Spleen (tissue), 11 donors: ENCODE measurements around the gene CCNT2. TPM values are rescaled to one million over a fixed set of nuclear protein-coding genes. Genes with fewer than 3 reads are reported as not detected.
"Not testable (repeated sequence)": the region's sequence is repeated elsewhere in the genome, so short reads cannot be mapped to it uniquely, and the experiment has no call there.

ENCODE experiments used
- DNase-seq: peaks from one replicate; pipeline ENCODE4 v3.0.0-alpha.2; 2020
- H3K27ac ChIP-seq, 8 donors: fragments of 200-600 bp; sonication (generic) in 7 of 8; 1 replicate in 4 of 8; 2 replicates in 4 of 8; pipeline versions ENCODE4 v1.5.0 to v1.8.0; 2016 to 2021; ENCODE audit warnings: inconsistent platforms in 4 of 8, mild to moderate bottlenecking in 4 of 8, moderate library complexity in 1 of 8
- H3K27me3 ChIP-seq, 7 donors: fragments of 200-600 bp; sonication (generic) in 6 of 7; replicated peaks in 1 of 7; 1 replicate in 4 of 7; 2 replicates in 3 of 7; pipeline versions ENCODE4 v1.5.0 to v1.8.0; 2016 to 2021; ENCODE audit warnings: inconsistent platforms in 3 of 7, mild to moderate bottlenecking in 1 of 7
- H3K36me3 ChIP-seq, 6 donors: fragments of 200-600 bp; sonication (generic) in 5 of 6; 1 replicate in 4 of 6; 2 replicates in 2 of 6; pipeline versions ENCODE4 v1.5.0 to v1.8.0; 2016 to 2021; ENCODE audit warnings: inconsistent platforms in 2 of 6
- H3K4me1 ChIP-seq, 6 donors: fragments of 200-600 bp; sonication (generic) in 5 of 6; 1 replicate in 3 of 6; 2 replicates in 3 of 6; pipeline versions ENCODE4 v1.5.0 to v1.8.0; 2016 to 2021; ENCODE audit warnings: inconsistent platforms in 3 of 6
- H3K4me3 ChIP-seq, 8 donors: fragments of 200-600 bp; sonication (generic) in 7 of 8; 1 replicate in 4 of 8; 2 replicates in 4 of 8; pipeline versions ENCODE4 v1.5.0 to v1.8.0; 2016 to 2021; ENCODE audit warnings: inconsistent platforms in 4 of 8, mild to moderate bottlenecking in 4 of 8, moderate library complexity in 2 of 8
- H3K9me3 ChIP-seq, 8 donors: fragments of 200-600 bp; sonication (generic) in 7 of 8; 1 replicate in 4 of 8; 2 replicates in 4 of 8; pipeline versions ENCODE4 v1.5.0 to v1.8.0; 2016 to 2021; ENCODE audit warnings: inconsistent platforms in 4 of 8
- POLR2A ChIP-seq, 3 donors: fragments of 450-650 bp; IDR thresholded peaks; one replicate each; pipeline ENCODE4 v1.5.1; 2017; ENCODE audit warnings: antibody characterized with exemption in 3 of 3, mild to moderate bottlenecking in 1 of 3
- POLR2AphosphoS5 ChIP-seq, 3 donors: sonication (generic); formaldehyde crosslinking; IDR thresholded peaks; one replicate each; pipeline ENCODE4 v1.5.1; 2017; ENCODE audit warnings: antibody characterized with exemption in 3 of 3
- WGBS, 5 donors: extraction: QIAGEN DNeasy Blood & Tissue Kit in 3 of 5; methylation state at CpG; one replicate each; pipeline versions ENCODE4 v1.1.5 to v1.1.7; 2013 to 2018; 5-methylcytosine and 5-hydroxymethylcytosine counted together
- intact Hi-C: fragments of 100-400 bp; cut with DNase I; formaldehyde crosslinking; loops from one replicate; pipeline ENCODE4 v1.15.0; 2023; ENCODE audit warnings: low total_unique reads
- polyA plus RNA-seq, 3 donors: library from polyadenylated mRNA; stranded (reverse); fragments of 200-250 nt; gene quantifications; one replicate each; pipeline ENCODE4 v1.2.1, GENCODE V29; 2013
- total RNA-seq, 7 donors: library from RNA; depleted of rRNA in 3 of 7; stranded (reverse); fragments of >200 nt in 3 of 7; fragmentation: NEBNext Ultra II Directional in 4 of 7; extraction: Animal tissue kit (Norgen Biotek cat#: 25700) in 4 of 7; gene quantifications; one replicate each; pipeline versions ENCODE4 v1.1.0 to v1.2.1, GENCODE V29; 2016 to 2021
- TF ChIP-seq, protein P1 (sequence below), 11 experiments: fragments of 200-600 bp in 7 of 11; fragments of 450-650 bp in 4 of 11; sonication (generic) in 4 of 11; IDR thresholded peaks in 8 of 11; conservative IDR thresholded peaks in 3 of 11; 1 replicate in 7 of 11; 2 replicates in 4 of 11; pipeline versions ENCODE4 v1.4.0 to v1.8.0; 2016 to 2021; ENCODE audit warnings: antibody characterized with exemption in 11 of 11, inconsistent platforms in 4 of 11, mild to moderate bottlenecking in 1 of 11
- donor health status: healthy with polysubstance abuse.
- donor health status: DM: no; HTN: no; CAD: no; lungs with moderate emphysema.
- donor health status: DM: no; HTN: no; CAD: no.
- donor health status: Bipolar disorder and iron deficiency.
- donor health status: healthy.
- donor health status: DM: no; HTN: no; CAD: no.
- donor health status: DM: yes; HTN: yes; CAD: no.

The CCNT2 gene
- total and polyA plus RNA-seq, 10 donors: 10.1 to 56.5 (median 47.6) TPM

DNA sequence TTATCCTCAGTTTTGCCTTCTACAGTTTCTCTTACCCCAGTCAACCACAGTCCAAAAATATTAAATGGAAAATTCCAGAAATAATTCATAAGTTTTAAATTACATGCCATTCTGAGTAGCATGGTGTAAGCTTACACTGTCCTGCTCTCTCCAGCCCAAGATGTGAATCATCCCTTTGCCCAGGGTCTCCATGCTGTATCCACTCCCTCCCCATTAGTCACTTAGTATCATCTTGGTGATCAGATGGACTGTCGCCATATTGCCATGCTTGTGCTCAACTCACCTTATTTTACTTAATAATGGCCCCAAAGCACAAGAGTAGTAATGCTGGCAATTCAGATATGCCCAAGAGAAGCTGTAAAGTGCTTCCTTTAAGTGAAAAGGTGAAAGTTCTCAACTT, 18.5 kb upstream of the CCNT2 start:
- Histone ChIP-seq H3K27ac (no peak overlapping the region), H3K27me3 (no peaks in the 10 kb centered on the region), H3K36me3 (no peaks in the 10 kb centered on the region), H3K4me3 (no peak overlapping the region), H3K9me3 (no peaks in the 10 kb centered on the region), H3K4me1 (no peaks in the 10 kb centered on the region)
- intact Hi-C loops: no loop called here
- DNase-seq: no peak
- TF ChIP-seq POLR2A (IDR thresholded peaks at IDR 0.05) (no peak), POLR2AphosphoS5 (IDR thresholded peaks at IDR 0.05) (no peak)
- TF ChIP-seq, protein P1, sequence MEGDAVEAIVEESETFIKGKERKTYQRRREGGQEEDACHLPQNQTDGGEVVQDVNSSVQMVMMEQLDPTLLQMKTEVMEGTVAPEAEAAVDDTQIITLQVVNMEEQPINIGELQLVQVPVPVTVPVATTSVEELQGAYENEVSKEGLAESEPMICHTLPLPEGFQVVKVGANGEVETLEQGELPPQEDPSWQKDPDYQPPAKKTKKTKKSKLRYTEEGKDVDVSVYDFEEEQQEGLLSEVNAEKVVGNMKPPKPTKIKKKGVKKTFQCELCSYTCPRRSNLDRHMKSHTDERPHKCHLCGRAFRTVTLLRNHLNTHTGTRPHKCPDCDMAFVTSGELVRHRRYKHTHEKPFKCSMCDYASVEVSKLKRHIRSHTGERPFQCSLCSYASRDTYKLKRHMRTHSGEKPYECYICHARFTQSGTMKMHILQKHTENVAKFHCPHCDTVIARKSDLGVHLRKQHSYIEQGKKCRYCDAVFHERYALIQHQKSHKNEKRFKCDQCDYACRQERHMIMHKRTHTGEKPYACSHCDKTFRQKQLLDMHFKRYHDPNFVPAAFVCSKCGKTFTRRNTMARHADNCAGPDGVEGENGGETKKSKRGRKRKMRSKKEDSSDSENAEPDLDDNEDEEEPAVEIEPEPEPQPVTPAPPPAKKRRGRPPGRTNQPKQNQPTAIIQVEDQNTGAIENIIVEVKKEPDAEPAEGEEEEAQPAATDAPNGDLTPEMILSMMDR (IDR thresholded peaks at IDR 0.05 in 8 of 11, conservative IDR thresholded peaks at IDR 0.05 in 3 of 11): no peak
- 90 to 100% (median 96%) methylated on average over 1 of the region's 1 CpG for WGBS, 5 donors

DNA sequence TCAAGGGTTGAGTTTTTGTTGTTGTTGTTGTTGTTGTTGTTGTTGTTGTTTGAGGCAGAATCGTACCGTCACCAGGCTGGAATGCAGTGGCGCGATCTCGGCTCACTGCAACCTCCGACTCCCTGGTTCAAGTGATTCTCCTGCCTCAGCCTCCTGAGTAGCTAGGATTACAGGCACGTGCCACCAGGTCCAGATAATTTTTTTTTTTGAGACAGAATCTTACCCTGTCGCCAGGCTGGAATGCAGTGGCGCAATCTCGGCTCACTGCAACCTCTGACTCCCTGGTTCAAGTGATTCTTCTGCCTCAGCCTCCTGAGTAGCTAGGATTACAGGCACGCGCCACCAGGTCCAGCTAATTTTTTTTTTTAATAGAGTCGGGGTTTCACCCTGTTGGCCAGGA, 14.9 kb upstream of the CCNT2 start:
- intact Hi-C loops, H3K36me3 ChIP-seq, H3K27me3 ChIP-seq, DNase-seq, H3K4me3 ChIP-seq, H3K4me1 ChIP-seq, H3K27ac ChIP-seq: not testable (repeated sequence)
- WGBS, 5 donors: 91 to 96% (median 91%) methylated on average over 13 of the region's 13 CpGs
- H3K9me3 ChIP-seq: peaks cover 0 to 14% (median 5%) of the 10 kb centered on the region in 8 donors

DNA sequence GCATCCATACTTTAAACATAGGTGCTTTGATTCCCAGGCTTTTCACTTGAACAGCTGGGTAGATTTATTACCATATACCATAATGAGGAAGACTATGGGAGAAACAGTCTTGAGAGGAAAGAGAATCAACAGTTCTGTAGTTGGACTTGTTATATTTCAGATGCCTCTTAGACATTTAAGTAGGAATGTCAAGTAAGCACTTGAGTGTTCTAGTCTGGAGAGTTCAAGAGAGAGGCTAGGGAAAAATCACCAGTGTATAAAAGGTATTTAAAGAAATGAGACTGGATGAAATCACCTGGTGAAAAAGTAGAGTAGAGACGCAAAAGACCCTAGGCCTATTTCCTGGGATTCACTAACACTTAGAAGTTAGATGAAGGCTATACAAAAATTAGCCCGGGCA, 13.5 kb upstream of the CCNT2 start:
- no peak overlapping the region for H3K4me3 ChIP-seq
- no peaks in the 10 kb centered on the region for H3K4me1 ChIP-seq
- no peaks in the 10 kb centered on the region for H3K36me3 ChIP-seq
- WGBS, 5 donors: 93 to 97% (median 96%) methylated on average over 2 of the region's 2 CpGs
- intact Hi-C loops: no loop called here
- H3K27ac ChIP-seq: no peak overlapping the region
- no peak for DNase-seq
- no peaks in the 10 kb centered on the region for H3K27me3 ChIP-seq
- peaks cover 0 to 14% (median 5%) of the 10 kb centered on the region in 8 donors for H3K9me3 ChIP-seq
- no peak for TF ChIP-seq POLR2AphosphoS5 (IDR thresholded peaks at IDR 0.05)
- TF ChIP-seq POLR2A (IDR thresholded peaks at IDR 0.05): no peak
- TF ChIP-seq, protein P1 (IDR thresholded peaks at IDR 0.05 in 8 of 11, conservative IDR thresholded peaks at IDR 0.05 in 3 of 11): no peak

DNA sequence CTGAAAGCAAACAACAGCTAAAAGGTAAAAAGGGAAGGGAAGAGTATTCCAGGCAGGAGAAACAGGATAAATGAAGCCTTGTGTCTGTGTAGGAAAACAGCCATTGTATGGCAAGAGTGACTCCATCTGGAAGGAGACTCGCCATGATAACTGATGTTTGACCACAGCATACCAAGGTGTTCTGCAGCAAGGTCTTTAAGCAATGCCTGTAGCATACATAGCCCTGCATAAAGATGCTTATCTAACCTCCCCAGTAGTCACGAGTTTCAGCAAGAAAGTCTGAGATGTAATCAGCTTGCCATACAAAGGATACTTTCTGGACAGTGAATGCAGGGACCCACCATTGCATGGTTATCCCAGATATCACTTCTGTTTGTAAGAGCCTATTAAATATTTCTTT, 11.9 kb upstream of the CCNT2 start:
- H3K27ac ChIP-seq: no peak overlapping the region
- intact Hi-C loops: no loop called here
- no peak for DNase-seq
- TF ChIP-seq POLR2AphosphoS5 (IDR thresholded peaks at IDR 0.05) (no peak), POLR2A (IDR thresholded peaks at IDR 0.05) (no peak)
- TF ChIP-seq, protein P1 (IDR thresholded peaks at IDR 0.05 in 8 of 11, conservative IDR thresholded peaks at IDR 0.05 in 3 of 11): no peak
- H3K36me3 ChIP-seq: no peaks in the 10 kb centered on the region
- 55 to 87% (median 83%) methylated on average over 2 of the region's 2 CpGs for WGBS, 5 donors
- no peaks in the 10 kb centered on the region for H3K4me1 ChIP-seq
- H3K4me3 ChIP-seq: no peak overlapping the region
- H3K9me3 ChIP-seq: peaks cover 0 to 14% (median 5%) of the 10 kb centered on the region in 8 donors
- H3K27me3 ChIP-seq: no peaks in the 10 kb centered on the region

DNA sequence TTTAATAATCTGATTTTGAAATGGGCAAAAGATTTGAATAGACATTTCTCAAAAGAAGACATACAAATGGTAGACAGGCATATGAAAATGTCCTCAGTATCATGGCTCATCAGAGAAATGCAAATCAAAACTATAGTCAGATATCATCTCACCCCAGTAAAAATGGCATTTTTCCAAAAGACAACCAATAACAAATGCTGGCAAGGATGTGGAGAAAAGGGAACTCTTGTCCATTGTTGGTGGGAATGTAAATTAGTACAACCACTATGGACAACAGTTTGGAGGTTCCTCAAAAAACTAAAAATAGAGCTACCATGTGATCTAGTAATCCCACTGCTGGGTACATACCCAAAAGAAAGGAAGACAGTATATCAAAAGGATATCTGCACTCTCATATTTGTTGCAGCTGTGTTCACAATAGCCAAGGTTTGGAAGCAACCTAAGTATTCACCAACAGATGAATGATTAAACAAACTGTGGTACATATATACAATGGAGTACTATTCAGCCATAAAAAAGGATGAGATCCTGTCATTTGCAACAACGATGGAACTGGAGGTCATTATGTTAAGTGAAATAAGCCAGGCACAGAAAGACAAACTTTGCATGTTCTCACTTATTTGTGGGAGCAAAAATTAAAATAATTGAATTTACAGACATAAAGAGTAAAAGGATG, 11.0 kb upstream of the CCNT2 start:
- H3K27ac ChIP-seq, H3K4me3 ChIP-seq, DNase-seq, intact Hi-C loops, H3K27me3 ChIP-seq, H3K4me1 ChIP-seq, H3K36me3 ChIP-seq: not testable (repeated sequence)
- peaks cover 0 to 14% (median 5%) of the 10 kb centered on the region in 8 donors for H3K9me3 ChIP-seq
- WGBS, 5 donors: 85 to 92% (median 85%) methylated on average over 1 of the region's 1 CpG
